Aorta (tissue), 5 donors: Measurements from ENCODE around the gene ADGRB3. TPM values are rescaled to one million over a fixed set of nuclear protein-coding genes. Genes with fewer than 3 reads are reported as not detected.
"Not testable (repeated sequence)": the region's sequence is repeated elsewhere in the genome, so short reads cannot be mapped to it uniquely, and the experiment has no call there.

Experiments
- ATAC-seq: fragments of 200-7000 bp; cut with Tn5 transposase; one replicate; pipeline ENCODE4 v1.9.1; 2022; ENCODE audit warnings: moderate library complexity; ENCODE audit not compliant: low FRiP score
- DNase-seq, 2 donors: peaks; one replicate each; pipeline ENCODE4 v3.0.0-alpha.2; 2020
- H3K27ac ChIP-seq, 2 donors: one replicate each; pipeline ENCODE4 v1.5.1; 2013; ENCODE audit warnings: low read length in 2 of 2, mild to moderate bottlenecking in 2 of 2, moderate library complexity in 2 of 2, control low read depth in 1 of 2, inconsistent platforms in 1 of 2, low read depth in 1 of 2
- H3K27me3 ChIP-seq, 2 donors: one replicate each; pipeline ENCODE4 v1.6.1; 2013; ENCODE audit warnings: control low read depth in 1 of 2, low read length in 1 of 2, mild to moderate bottlenecking in 1 of 2, moderate library complexity in 1 of 2; ENCODE audit not compliant: insufficient read depth in 2 of 2, control insufficient read depth in 1 of 2
- H3K36me3 ChIP-seq, 2 donors: one replicate each; pipeline ENCODE4 v1.6.1; 2013; ENCODE audit warnings: control low read depth in 1 of 2, low read length in 1 of 2, mild to moderate bottlenecking in 1 of 2; ENCODE audit not compliant: insufficient read depth in 2 of 2, control insufficient read depth in 1 of 2
- H3K4me1 ChIP-seq, 2 donors: one replicate each; pipeline ENCODE4 v1.6.1; 2013; ENCODE audit warnings: low read length in 2 of 2, control low read depth in 1 of 2, mild to moderate bottlenecking in 1 of 2, moderate library complexity in 1 of 2; ENCODE audit not compliant: insufficient read depth in 2 of 2, control insufficient read depth in 1 of 2
- H3K4me3 ChIP-seq, 2 donors: one replicate each; pipeline ENCODE4 v1.5.1; 2013; ENCODE audit warnings: low read length in 2 of 2, control low read depth in 1 of 2, mild to moderate bottlenecking in 1 of 2
- H3K9me3 ChIP-seq: one replicate; pipeline ENCODE4 v1.6.1; 2013; ENCODE audit warnings: mild to moderate bottlenecking, low read length; ENCODE audit not compliant: control insufficient read depth
- WGBS, 2 donors: extraction: QIAGEN DNeasy Blood & Tissue Kit; methylation state at CpG; one replicate each; pipeline ENCODE4 v1.1.7; 2013; 5-methylcytosine and 5-hydroxymethylcytosine counted together
- intact Hi-C, 2 donors: fragments of 100-400 bp; cut with DNase I; formaldehyde crosslinking; loops; one replicate each; pipeline versions ENCODE4 v1.14.2 to v1.15.0; 2022
- polyA plus RNA-seq, 2 donors: library from polyadenylated mRNA; stranded (reverse); fragments of 200-250 nt; gene quantifications; one replicate each; pipeline ENCODE4 v1.2.3, GENCODE V29; 2013
- total RNA-seq, 2 donors: library from RNA; stranded (reverse); fragmentation: NEBNext Ultra II Directional; extraction: Animal tissue kit (Norgen Biotek cat#: 25700); gene quantifications; one replicate each; pipeline ENCODE4 v1.2.1, GENCODE V29; 2021
- donor health status: healthy with polysubstance abuse.
- donor health status: Bipolar disorder and iron deficiency.
- donor health status: DM: no; HTN: no; CAD: no.
- donor health status: DM: no; HTN: no; CAD: no.
- donor health status: DM: yes; HTN: yes; CAD: no.

ADGRB3 gene
- total and polyA plus RNA-seq, 4 donors = 1.8 to 6.1 (median 5.4) TPM; not detected in 1

GRCh38 chr6:69276204-69276603, 641.1 kb downstream of the ADGRB3 start:
- Histone ChIP-seq H3K27me3 (no peaks in the 10 kb centered on the region), H3K27ac (no peak overlapping the region), H3K4me1 (no peaks in the 10 kb centered on the region), H3K9me3 (no peaks in the 10 kb centered on the region), H3K4me3 (no peak overlapping the region), H3K36me3 (no peaks in the 10 kb centered on the region)
- ATAC-seq (no peak), DNase-seq (no peak)
- intact Hi-C loops = no loop called here

GRCh38 chr6:69279805-69280204, 644.7 kb downstream of the ADGRB3 start:
- intact Hi-C loops = no loop called here
- Histone ChIP-seq H3K4me3 (no peak overlapping the region), H3K27me3 (no peaks in the 10 kb centered on the region), H3K4me1 (no peaks in the 10 kb centered on the region), H3K9me3 (no peaks in the 10 kb centered on the region), H3K36me3 (no peaks in the 10 kb centered on the region), H3K27ac (no peak overlapping the region)
- DNase-seq (no peak), ATAC-seq (no peak)
- 11 to 20% methylated on average over 4 of the region's 4 CpGs for WGBS, 2 donors

GRCh38 chr6:69280858-69281257, 645.8 kb downstream of the ADGRB3 start:
- Histone ChIP-seq H3K36me3 (no peaks in the 10 kb centered on the region), H3K9me3 (no peaks in the 10 kb centered on the region), H3K27ac (no peak overlapping the region), H3K4me1 (no peaks in the 10 kb centered on the region), H3K27me3 (no peaks in the 10 kb centered on the region), H3K4me3 (no peak overlapping the region)
- ATAC-seq (no peak), DNase-seq (no peak)
- intact Hi-C loops = no loop called here
- 81 to 91% methylated on average over 1 of the region's 1 CpG for WGBS, 2 donors

- Histone ChIP-seq H3K9me3 (no peaks in the 10 kb centered on the region), H3K27ac (no peak overlapping the region), H3K27me3 (no peaks in the 10 kb centered on the region), H3K36me3 (no peaks in the 10 kb centered on the region), H3K4me3 (no peak overlapping the region), H3K4me1 (no peaks in the 10 kb centered on the region)
- ATAC-seq (no peak), DNase-seq (no peak)
- WGBS, 2 donors = 79 to 81% methylated on average over 7 of the region's 7 CpGs
- intact Hi-C loops = no loop called here
Measured at GRCh38 chr6:69284176-69284730, 649.2 kb downstream of the ADGRB3 start.

GRCh38 chr6:69285054-69285453, 650.0 kb downstream of the ADGRB3 start:
- no peak for DNase-seq
- H3K27me3 ChIP-seq = no peaks in the 10 kb centered on the region
- intact Hi-C loops = no loop called here
- WGBS, 2 donors = 78 to 82% methylated on average over 2 of the region's 2 CpGs
- no peak for ATAC-seq
- H3K4me1 ChIP-seq = no peaks in the 10 kb centered on the region
- no peaks in the 10 kb centered on the region for H3K36me3 ChIP-seq
- H3K9me3 ChIP-seq = no peaks in the 10 kb centered on the region
- no peak overlapping the region for H3K4me3 ChIP-seq
- H3K27ac ChIP-seq = no peak overlapping the region

DNA sequence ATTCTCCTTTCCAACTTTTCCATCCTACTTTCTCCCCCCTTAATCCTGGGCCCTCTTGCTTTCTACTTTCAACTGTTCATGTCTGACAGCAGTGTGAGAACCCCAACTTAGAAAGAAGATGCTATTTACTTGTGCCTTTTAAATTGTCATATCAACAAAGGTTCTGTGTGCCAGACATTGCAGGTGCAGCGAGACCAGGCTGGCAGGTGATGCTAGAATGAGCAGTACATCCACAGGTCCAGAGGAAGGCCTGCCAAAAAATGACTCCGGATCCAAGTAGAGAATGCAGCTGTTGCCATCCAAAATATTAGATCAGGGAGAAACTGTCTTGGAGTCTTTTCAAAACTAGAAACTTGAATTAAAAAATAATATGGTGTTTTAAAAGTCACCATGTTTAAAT, 651.2 kb downstream of the ADGRB3 start:
- DNase-seq = no peak
- H3K36me3 ChIP-seq = no peaks in the 10 kb centered on the region
- H3K27ac ChIP-seq = no peak overlapping the region
- no peaks in the 10 kb centered on the region for H3K27me3 ChIP-seq
- WGBS, 2 donors = 28 to 36% methylated on average over 2 of the region's 2 CpGs
- no peak for ATAC-seq
- intact Hi-C loops = no loop called here
- no peaks in the 10 kb centered on the region for H3K9me3 ChIP-seq
- H3K4me1 ChIP-seq = no peaks in the 10 kb centered on the region
- H3K4me3 ChIP-seq = no peak overlapping the region

DNA sequence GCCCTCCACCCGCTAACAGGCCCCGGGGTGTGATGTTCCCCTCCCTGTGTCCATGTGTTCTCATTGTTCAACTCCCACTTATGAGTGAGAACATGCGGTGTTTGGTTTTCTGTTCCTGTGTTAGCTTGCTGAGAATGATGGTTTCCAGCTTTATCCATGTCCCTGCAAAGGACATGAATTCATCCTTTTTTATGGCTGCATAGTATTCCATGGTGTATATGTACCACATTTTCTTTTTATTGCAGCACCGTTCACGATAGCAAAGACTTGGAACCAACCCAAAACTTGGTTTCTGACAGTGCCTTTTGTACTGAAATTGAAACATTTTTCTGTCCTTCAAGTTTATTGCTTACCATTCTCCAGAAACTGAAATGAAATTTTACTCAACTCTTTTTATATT, 653.1 kb downstream of the ADGRB3 start:
- H3K4me3 ChIP-seq, H3K4me1 ChIP-seq, DNase-seq, intact Hi-C loops, H3K27me3 ChIP-seq, H3K9me3 ChIP-seq, ATAC-seq, H3K36me3 ChIP-seq, H3K27ac ChIP-seq: not testable (repeated sequence)
- WGBS, 2 donors = 94% methylated on average over 5 of the region's 5 CpGs

DNA sequence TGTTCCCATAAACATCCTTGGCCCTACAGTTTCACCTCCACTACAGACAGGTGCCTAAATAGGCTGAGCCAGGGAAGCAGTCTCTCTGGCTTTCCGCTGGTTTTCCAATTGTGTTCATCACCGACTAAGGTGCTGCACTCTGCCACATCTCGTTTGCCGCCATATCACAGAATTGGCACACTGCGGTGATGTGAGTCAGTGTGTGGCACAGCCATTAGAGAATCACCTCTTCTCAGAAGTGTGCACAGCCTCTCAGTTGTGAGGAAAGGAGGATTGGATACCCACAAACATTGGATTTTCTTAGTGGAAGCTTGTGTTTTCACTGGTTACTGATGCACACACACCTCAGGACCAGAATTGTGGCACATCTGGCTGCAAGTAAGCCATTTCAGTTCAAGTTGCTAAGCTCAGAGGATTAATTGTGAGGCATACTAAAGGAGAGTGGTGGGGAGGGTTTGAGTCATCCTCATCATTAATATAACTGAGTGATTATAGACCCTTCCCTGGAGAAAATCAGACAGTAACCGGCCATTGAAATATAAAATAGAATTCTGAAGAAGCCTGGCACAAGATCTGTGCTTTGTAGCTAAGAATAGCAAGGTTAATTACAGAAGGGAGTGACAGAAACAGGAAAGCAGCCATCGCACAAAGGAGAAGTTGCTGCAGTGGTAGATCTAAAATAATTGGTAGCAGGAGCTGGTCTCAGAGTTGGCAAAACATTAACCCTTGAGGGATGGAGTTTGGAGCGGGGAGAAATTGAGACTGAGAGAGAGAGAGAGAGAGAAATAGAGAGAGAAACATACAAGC, 654.8 kb downstream of the ADGRB3 start:
- no peak for ATAC-seq
- H3K9me3 ChIP-seq = no peaks in the 10 kb centered on the region
- no peaks in the 10 kb centered on the region for H3K36me3 ChIP-seq
- intact Hi-C loops = no loop called here
- H3K27me3 ChIP-seq = no peaks in the 10 kb centered on the region
- WGBS, 2 donors = 75 to 76% methylated on average over 8 of the region's 8 CpGs
- no peaks in the 10 kb centered on the region for H3K4me1 ChIP-seq
- no peak overlapping the region for H3K27ac ChIP-seq
- no peak overlapping the region for H3K4me3 ChIP-seq
- DNase-seq = no peak

GRCh38 chr6:69293471-69293870, 658.4 kb downstream of the ADGRB3 start:
- Histone ChIP-seq H3K27me3 (no peaks in the 10 kb centered on the region), H3K4me3 (no peak overlapping the region), H3K27ac (no peak overlapping the region), H3K36me3 (no peaks in the 10 kb centered on the region), H3K4me1 (no peaks in the 10 kb centered on the region), H3K9me3 (no peaks in the 10 kb centered on the region)
- intact Hi-C loops = no loop called here
- WGBS, 2 donors = 78 to 84% methylated on average over 4 of the region's 4 CpGs
- DNase-seq (no peak), ATAC-seq (no peak)
